HL-60 (cell line): ENCODE measurements around the gene PTPRM.

Source experiments
- DNase-seq, 2 experiments: peaks; one replicate each; pipeline ENCODE4 v3.0.0-alpha.2; 2010 to 2020; ENCODE audit warnings: low read depth in 1 of 2, low spot score in 1 of 2
- H3K27ac ChIP-seq: fragments of 250-450 bp; sonication (Bioruptor Pico); replicated peaks from 2 replicates; pipeline ENCODE4 v1.5.1; 2020; ENCODE audit warnings: mild to moderate bottlenecking, moderate library complexity
- H3K27me3 ChIP-seq: fragments of 250-450 bp; sonication (Bioruptor Pico); 2 replicates; pipeline ENCODE4 v1.5.1; 2021; ENCODE audit warnings: mild to moderate bottlenecking, moderate library complexity; ENCODE audit not compliant: insufficient read depth, poor library complexity, severe bottlenecking
- H3K4me3 ChIP-seq: replicated peaks from 2 replicates; pipeline ENCODE4 v1.5.1; 2011; ENCODE audit warnings: mild to moderate bottlenecking, control low read depth, low read length; ENCODE audit not compliant: insufficient read depth
- GABPA ChIP-seq: IDR thresholded peaks from 2 replicates; pipeline ENCODE4 v1.6.1; 2012; ENCODE audit warnings: low read depth
- POLR2AphosphoS5 ChIP-seq: IDR thresholded peaks from 2 replicates; pipeline ENCODE4 v1.6.1; 2012; ENCODE audit warnings: low read depth
- SPI1 ChIP-seq: IDR thresholded peaks from 2 replicates; pipeline ENCODE4 v1.6.1; 2012; ENCODE audit warnings: low read depth, mild to moderate bottlenecking, borderline replicate concordance
- TF ChIP-seq, protein P1 (sequence below): IDR thresholded peaks from one replicate; pipeline ENCODE4 v1.5.1; 2011; ENCODE audit warnings: low read length, control low read depth, inconsistent platforms; ENCODE audit not compliant: insufficient read depth
- TF ChIP-seq, protein P2 (sequence below): IDR thresholded peaks from 2 replicates; pipeline ENCODE4 v1.6.1; 2012; ENCODE audit warnings: low read depth; ENCODE audit not compliant: insufficient replicate concordance

Gene PTPRM

DNA sequence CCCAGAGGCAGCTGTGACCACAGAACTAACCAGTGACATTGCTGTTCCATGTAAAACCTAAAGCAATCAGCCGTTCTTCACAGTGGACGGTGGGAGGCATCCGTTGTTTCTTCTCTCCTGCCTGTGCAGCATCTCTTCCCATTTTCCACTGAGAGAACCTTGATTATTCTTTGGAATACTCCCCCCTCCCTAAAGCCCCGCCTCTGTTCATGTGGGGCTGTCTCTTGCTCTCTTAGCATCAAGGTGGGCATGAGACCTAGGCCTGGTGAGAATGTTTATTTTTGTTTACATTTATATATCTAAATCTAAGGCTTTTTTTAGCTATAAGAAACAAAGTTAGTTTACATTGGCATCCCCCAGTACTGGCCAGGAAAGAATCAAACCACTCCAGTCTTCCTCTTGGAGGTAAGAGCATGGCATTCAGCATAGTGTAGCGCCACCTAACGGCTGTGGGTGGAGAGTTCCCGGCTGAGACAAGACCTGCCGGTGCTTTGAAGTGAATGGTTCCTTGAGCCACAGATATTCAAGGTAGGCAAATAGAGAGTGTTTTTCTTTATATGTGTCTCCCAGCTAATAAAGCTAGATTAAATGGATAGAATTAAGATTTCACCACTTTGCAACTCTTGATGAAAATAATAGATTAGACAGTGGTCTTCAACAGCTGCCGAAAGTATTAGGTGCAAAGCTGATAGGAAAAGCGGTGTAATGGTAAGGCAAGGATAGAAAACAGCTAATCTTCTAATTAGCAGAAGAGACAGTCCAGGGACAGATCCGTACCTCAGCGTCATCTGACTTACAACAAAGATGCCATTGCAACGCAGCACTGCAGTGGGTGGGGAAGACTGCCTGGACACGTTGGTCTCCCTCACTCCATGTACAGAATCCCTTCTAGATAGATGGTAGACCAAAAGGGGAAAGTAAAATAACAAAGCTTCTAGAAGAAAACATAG lies 822.5 kb downstream of the PTPRM start:
- H3K4me3 ChIP-seq = no peak overlapping the region
- DNase-seq = peak; percentile 28 to 54

DNA sequence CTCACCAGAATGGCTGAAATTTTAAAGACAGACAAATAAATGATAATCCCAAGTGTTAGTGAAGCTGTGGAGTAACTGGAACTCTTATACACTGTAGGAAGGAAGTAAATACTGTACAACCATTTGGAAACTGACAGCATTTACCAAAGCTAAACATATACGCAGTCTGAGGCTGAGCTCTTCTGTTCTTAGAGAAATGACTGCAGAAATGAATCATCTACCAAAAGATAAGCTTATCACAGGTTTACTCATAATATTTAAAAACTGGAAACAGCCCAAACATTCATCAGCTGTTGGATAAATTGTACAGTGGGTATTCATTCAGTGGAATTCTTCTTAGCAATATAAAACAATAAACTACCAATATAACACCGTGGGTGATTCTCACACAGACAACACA lies 824.0 kb downstream of the PTPRM start:
- no peak for DNase-seq
- Histone ChIP-seq H3K4me3 (no peak overlapping the region), H3K27ac (no peak overlapping the region), H3K27me3 (no peaks in the 10 kb centered on the region)
- no peak for TF ChIP-seq SPI1
- TF ChIP-seq, protein P1, sequence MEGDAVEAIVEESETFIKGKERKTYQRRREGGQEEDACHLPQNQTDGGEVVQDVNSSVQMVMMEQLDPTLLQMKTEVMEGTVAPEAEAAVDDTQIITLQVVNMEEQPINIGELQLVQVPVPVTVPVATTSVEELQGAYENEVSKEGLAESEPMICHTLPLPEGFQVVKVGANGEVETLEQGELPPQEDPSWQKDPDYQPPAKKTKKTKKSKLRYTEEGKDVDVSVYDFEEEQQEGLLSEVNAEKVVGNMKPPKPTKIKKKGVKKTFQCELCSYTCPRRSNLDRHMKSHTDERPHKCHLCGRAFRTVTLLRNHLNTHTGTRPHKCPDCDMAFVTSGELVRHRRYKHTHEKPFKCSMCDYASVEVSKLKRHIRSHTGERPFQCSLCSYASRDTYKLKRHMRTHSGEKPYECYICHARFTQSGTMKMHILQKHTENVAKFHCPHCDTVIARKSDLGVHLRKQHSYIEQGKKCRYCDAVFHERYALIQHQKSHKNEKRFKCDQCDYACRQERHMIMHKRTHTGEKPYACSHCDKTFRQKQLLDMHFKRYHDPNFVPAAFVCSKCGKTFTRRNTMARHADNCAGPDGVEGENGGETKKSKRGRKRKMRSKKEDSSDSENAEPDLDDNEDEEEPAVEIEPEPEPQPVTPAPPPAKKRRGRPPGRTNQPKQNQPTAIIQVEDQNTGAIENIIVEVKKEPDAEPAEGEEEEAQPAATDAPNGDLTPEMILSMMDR = no peak
- no peak for TF ChIP-seq GABPA
- TF ChIP-seq, protein P2, sequence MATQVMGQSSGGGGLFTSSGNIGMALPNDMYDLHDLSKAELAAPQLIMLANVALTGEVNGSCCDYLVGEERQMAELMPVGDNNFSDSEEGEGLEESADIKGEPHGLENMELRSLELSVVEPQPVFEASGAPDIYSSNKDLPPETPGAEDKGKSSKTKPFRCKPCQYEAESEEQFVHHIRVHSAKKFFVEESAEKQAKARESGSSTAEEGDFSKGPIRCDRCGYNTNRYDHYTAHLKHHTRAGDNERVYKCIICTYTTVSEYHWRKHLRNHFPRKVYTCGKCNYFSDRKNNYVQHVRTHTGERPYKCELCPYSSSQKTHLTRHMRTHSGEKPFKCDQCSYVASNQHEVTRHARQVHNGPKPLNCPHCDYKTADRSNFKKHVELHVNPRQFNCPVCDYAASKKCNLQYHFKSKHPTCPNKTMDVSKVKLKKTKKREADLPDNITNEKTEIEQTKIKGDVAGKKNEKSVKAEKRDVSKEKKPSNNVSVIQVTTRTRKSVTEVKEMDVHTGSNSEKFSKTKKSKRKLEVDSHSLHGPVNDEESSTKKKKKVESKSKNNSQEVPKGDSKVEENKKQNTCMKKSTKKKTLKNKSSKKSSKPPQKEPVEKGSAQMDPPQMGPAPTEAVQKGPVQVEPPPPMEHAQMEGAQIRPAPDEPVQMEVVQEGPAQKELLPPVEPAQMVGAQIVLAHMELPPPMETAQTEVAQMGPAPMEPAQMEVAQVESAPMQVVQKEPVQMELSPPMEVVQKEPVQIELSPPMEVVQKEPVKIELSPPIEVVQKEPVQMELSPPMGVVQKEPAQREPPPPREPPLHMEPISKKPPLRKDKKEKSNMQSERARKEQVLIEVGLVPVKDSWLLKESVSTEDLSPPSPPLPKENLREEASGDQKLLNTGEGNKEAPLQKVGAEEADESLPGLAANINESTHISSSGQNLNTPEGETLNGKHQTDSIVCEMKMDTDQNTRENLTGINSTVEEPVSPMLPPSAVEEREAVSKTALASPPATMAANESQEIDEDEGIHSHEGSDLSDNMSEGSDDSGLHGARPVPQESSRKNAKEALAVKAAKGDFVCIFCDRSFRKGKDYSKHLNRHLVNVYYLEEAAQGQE = no peak
- no peak for TF ChIP-seq POLR2AphosphoS5

More for the DNA sequence above, 822.5 kb downstream of the PTPRM start:
- H3K27ac ChIP-seq = no peak overlapping the region
- no peaks in the 10 kb centered on the region for H3K27me3 ChIP-seq
- TF ChIP-seq, protein P2 = no peak
- TF ChIP-seq GABPA = no peak
- TF ChIP-seq, protein P1 = peak; percentile 83

DNA sequence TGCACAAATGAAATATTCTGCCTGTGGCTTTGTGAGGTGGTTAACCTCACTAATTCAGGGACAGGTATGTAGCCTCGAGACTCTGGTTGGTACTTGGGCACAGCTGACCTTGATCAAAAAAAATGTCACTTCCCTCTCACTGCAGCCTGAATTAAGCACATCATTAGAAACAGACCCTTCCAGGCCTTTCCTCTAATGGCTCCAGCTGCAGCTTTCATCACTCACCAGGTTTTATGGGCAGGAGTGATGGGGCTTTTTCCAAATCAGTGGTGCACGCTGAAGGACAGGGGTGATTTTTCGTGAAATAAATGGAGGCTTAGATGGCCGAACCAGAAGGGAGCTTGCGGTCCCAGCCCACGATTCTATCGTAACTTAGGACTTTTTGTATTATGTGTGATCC lies 829.1 kb downstream of the PTPRM start:
- Histone ChIP-seq H3K4me3 (no peak overlapping the region), H3K27ac (no peak overlapping the region), H3K27me3 (no peaks in the 10 kb centered on the region)
- no peak for DNase-seq
- TF ChIP-seq, protein P1 = no peak
- no peak for TF ChIP-seq POLR2AphosphoS5
- no peak for TF ChIP-seq SPI1
- TF ChIP-seq GABPA = no peak
- TF ChIP-seq, protein P2 = no peak
